ENCODE results near the gene CPLX1.
"Not testable (repeated sequence)": the region's sequence is repeated elsewhere in the genome, so short reads cannot be mapped to it uniquely, and the experiment has no call there.

The CPLX1 gene

GRCh38 chr4:768995-769394 lies 56.9 kb downstream of the CPLX1 start:
- no peak overlapping the region for H3K4me3 ChIP-seq (ENCODE audit: low read depth, low read length)
- no peak for DNase-seq (ENCODE audit: low read depth)

GRCh38 chr4:768076-768475 lies 57.9 kb downstream of the CPLX1 start:
- H3K4me3 ChIP-seq (ENCODE audit: low read depth, low read length), result no peak overlapping the region
- no peak for DNase-seq (ENCODE audit: low read depth)

GRCh38 chr4:766559-767283 lies 59.2 kb downstream of the CPLX1 start:
- DNase-seq (ENCODE audit: low read depth), result no peak
- H3K4me3 ChIP-seq (ENCODE audit: low read depth, low read length), result no peak overlapping the region

- no peak for DNase-seq (ENCODE audit: low read depth)
- no peak overlapping the region for H3K4me3 ChIP-seq (ENCODE audit: low read depth, low read length)
Measured at GRCh38 chr4:766152-766515, 59.8 kb downstream of the CPLX1 start.

GRCh38 chr4:764405-765169 lies 61.3 kb downstream of the CPLX1 start:
- H3K4me3 ChIP-seq (ENCODE audit: low read depth, low read length), result no peak overlapping the region
- no peak for DNase-seq (ENCODE audit: low read depth)

GRCh38 chr4:763922-764321 lies 62.0 kb downstream of the CPLX1 start:
- no peak overlapping the region for H3K4me3 ChIP-seq (ENCODE audit: low read depth, low read length)
- DNase-seq (ENCODE audit: low read depth), result no peak

GRCh38 chr4:763191-763810 lies 62.6 kb downstream of the CPLX1 start:
- no peak overlapping the region for H3K4me3 ChIP-seq (ENCODE audit: low read depth, low read length)
- DNase-seq (ENCODE audit: low read depth), result no peak

- DNase-seq (ENCODE audit: low read depth), result no peak
- H3K4me3 ChIP-seq (ENCODE audit: low read depth, low read length), result no peak overlapping the region
Measured at GRCh38 chr4:762211-763190, 63.4 kb downstream of the CPLX1 start.

GRCh38 chr4:761739-762138 lies 64.2 kb downstream of the CPLX1 start:
- no peak overlapping the region for H3K4me3 ChIP-seq (ENCODE audit: low read depth, low read length)
- no peak for DNase-seq (ENCODE audit: low read depth)

- H3K4me3 ChIP-seq (ENCODE audit: low read depth, low read length), result no peak overlapping the region
- no peak for DNase-seq (ENCODE audit: low read depth)
Measured at GRCh38 chr4:761086-761485, 64.8 kb downstream of the CPLX1 start.

GRCh38 chr4:760616-761015 lies 65.3 kb downstream of the CPLX1 start:
- no peak overlapping the region for H3K4me3 ChIP-seq (ENCODE audit: low read depth, low read length)
- DNase-seq (ENCODE audit: low read depth), result no peak

GRCh38 chr4:759810-760209 lies 66.1 kb downstream of the CPLX1 start:
- not testable (repeated sequence) for H3K4me3 ChIP-seq (ENCODE audit: low read depth, low read length); DNase-seq (ENCODE audit: low read depth)

- no peak for DNase-seq (ENCODE audit: low read depth)
- H3K4me3 ChIP-seq (ENCODE audit: low read depth, low read length), result no peak overlapping the region
Measured at GRCh38 chr4:757111-757510, 68.8 kb downstream of the CPLX1 start.

- no peak for DNase-seq (ENCODE audit: low read depth)
- H3K4me3 ChIP-seq (ENCODE audit: low read depth, low read length), result no peak overlapping the region
Measured at GRCh38 chr4:754221-755120, 71.5 kb downstream of the CPLX1 start.

- DNase-seq (ENCODE audit: low read depth); H3K4me3 ChIP-seq (ENCODE audit: low read depth, low read length): not testable (repeated sequence)
Measured at GRCh38 chr4:753186-753585, 72.7 kb downstream of the CPLX1 start.

- peak; percentile 47 for DNase-seq (ENCODE audit: low read depth)
- no peak overlapping the region for H3K4me3 ChIP-seq (ENCODE audit: low read depth, low read length)
Measured at GRCh38 chr4:752196-752861, 73.6 kb downstream of the CPLX1 start.

GRCh38 chr4:751676-752075 lies 74.3 kb downstream of the CPLX1 start:
- no peak overlapping the region for H3K4me3 ChIP-seq (ENCODE audit: low read depth, low read length)
- DNase-seq (ENCODE audit: low read depth), result no peak
